ENCODE results near the gene PRPF6. TPM values are rescaled to one million over a fixed set of nuclear protein-coding genes. Genes with fewer than 3 reads are reported as not detected.
A peak's percentile ranks its signal among the peaks of the same experiment; 100 is the strongest.

The PRPF6 gene
- total and polyA plus RNA-seq, 2 of the 13 experiments (the other 11 are each of a cell fraction or from before 2014, with no cell fraction given) = 63.7 to 101 TPM

DNA sequence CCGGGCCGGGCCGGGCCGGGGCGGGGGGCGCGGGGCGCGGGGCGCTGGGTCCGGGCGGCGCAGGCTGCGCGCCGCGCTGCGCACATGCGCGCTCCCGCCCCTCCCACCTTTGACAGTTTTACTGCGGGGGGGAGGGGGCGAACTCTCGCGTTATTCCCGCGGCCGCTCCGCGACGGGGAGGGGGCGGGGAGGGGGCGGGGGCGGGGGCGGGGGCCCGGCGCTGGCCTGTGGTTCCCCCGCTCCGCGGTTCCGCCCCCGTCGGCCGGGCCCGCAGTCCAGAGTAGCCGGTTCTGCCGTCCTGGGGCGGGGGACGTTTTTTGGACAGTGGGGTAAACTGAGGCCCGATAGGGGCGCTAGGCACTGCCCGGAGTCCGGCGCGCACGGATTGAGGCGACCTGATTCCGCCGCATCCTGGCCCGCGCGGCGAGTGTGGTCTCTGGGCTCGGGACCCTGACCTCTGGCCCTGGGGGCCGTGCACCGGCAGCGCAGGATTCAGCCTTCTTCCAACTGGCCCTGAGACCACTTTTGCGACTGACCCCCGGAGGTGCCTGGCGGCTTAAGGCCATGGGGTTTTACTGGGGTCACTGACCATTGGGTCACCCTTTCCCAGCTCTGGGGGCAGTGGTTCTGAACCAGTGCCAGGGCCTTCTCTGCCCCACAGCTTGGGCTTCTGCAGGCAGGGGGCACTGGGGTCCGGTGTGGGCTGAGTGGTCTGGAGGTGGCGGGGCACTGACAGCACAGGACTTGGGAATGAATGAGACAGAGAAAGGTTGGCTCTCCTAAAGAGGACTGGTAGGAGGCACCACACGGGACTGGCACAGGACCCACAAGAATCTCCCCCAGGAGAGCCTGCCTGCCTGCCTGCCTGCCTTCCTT lies 10.9 kb upstream of the PRPF6 start, which contains the start of gene ZNF512B (continued):
- 0 out of 2 replicates have a peak, but pooled peaks have one; percentile 53 for TF ChIP-seq DNMT3B (CRISPR knock-in tag; conservative IDR thresholded peaks at IDR 0.05)
- TF ChIP-seq, protein P1, sequence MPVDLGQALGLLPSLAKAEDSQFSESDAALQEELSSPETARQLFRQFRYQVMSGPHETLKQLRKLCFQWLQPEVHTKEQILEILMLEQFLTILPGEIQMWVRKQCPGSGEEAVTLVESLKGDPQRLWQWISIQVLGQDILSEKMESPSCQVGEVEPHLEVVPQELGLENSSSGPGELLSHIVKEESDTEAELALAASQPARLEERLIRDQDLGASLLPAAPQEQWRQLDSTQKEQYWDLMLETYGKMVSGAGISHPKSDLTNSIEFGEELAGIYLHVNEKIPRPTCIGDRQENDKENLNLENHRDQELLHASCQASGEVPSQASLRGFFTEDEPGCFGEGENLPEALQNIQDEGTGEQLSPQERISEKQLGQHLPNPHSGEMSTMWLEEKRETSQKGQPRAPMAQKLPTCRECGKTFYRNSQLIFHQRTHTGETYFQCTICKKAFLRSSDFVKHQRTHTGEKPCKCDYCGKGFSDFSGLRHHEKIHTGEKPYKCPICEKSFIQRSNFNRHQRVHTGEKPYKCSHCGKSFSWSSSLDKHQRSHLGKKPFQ (CRISPR knock-in tag; IDR thresholded peaks at IDR 0.05; ENCODE audit: insufficient replicate concordance) = no peak
- TF ChIP-seq ELF3 (CRISPR knock-in tag; IDR thresholded peaks at IDR 0.05) = no peak; the same call in 1 of the 2 replicates
- TF ChIP-seq, protein P2, sequence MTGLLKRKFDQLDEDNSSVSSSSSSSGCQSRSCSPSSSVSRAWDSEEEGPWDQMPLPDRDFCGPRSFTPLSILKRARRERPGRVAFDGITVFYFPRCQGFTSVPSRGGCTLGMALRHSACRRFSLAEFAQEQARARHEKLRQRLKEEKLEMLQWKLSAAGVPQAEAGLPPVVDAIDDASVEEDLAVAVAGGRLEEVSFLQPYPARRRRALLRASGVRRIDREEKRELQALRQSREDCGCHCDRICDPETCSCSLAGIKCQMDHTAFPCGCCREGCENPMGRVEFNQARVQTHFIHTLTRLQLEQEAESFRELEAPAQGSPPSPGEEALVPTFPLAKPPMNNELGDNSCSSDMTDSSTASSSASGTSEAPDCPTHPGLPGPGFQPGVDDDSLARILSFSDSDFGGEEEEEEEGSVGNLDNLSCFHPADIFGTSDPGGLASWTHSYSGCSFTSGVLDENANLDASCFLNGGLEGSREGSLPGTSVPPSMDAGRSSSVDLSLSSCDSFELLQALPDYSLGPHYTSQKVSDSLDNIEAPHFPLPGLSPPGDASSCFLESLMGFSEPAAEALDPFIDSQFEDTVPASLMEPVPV (CRISPR knock-in tag; IDR thresholded peaks at IDR 0.05) = no peak; the same call in 1 of the 2 replicates
- no peak for TF ChIP-seq STAG1 (CRISPR knock-in tag; IDR thresholded peaks at IDR 0.05)
- no peak for TF ChIP-seq ZNF652 (CRISPR knock-in tag; IDR thresholded peaks at IDR 0.05; ENCODE audit: borderline replicate concordance, low read depth)
- no peak for TF ChIP-seq ESRRA (CRISPR knock-in tag; IDR thresholded peaks at IDR 0.05; ENCODE audit: low read depth)
- TF ChIP-seq, protein P3, sequence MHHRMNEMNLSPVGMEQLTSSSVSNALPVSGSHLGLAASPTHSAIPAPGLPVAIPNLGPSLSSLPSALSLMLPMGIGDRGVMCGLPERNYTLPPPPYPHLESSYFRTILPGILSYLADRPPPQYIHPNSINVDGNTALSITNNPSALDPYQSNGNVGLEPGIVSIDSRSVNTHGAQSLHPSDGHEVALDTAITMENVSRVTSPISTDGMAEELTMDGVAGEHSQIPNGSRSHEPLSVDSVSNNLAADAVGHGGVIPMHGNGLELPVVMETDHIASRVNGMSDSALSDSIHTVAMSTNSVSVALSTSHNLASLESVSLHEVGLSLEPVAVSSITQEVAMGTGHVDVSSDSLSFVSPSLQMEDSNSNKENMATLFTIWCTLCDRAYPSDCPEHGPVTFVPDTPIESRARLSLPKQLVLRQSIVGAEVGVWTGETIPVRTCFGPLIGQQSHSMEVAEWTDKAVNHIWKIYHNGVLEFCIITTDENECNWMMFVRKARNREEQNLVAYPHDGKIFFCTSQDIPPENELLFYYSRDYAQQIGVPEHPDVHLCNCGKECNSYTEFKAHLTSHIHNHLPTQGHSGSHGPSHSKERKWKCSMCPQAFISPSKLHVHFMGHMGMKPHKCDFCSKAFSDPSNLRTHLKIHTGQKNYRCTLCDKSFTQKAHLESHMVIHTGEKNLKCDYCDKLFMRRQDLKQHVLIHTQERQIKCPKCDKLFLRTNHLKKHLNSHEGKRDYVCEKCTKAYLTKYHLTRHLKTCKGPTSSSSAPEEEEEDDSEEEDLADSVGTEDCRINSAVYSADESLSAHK (CRISPR knock-in tag; IDR thresholded peaks at IDR 0.05; ENCODE audit: borderline replicate concordance) = no peak
- TF ChIP-seq, protein P4, sequence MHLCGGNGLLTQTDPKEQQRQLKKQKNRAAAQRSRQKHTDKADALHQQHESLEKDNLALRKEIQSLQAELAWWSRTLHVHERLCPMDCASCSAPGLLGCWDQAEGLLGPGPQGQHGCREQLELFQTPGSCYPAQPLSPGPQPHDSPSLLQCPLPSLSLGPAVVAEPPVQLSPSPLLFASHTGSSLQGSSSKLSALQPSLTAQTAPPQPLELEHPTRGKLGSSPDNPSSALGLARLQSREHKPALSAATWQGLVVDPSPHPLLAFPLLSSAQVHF (CRISPR knock-in tag; IDR thresholded peaks at IDR 0.05) = no peak
- TF ChIP-seq, protein P5, sequence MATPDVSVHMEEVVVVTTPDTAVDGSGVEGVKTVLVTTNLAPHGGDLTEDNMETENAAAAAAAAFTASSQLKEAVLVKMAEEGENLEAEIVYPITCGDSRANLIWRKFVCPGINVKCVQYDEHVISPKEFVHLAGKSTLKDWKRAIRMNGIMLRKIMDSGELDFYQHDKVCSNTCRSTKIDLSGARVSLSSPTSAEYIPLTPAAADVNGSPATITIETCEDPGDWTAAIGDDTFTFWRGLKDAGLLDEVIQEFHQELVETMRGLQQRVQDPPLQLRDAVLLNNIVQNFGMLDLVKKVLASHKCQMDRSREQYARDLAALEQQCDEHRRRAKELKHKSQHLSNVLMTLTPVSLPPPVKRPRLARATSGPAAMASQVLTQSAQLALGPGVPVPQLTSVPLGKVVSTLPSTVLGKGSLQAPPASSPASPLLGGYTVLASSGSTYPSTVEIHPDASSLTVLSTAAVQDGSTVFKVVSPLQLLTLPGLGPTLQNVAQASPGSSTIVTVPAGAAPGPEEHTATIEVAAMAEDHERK (CRISPR knock-in tag; IDR thresholded peaks at IDR 0.05; ENCODE audit: low read depth) = no peak
- no peak for TF ChIP-seq ZNF562 (CRISPR knock-in tag; IDR thresholded peaks at IDR 0.05; ENCODE audit: borderline replicate concordance)
- no peak for TF ChIP-seq ARID2 (CRISPR knock-in tag; IDR thresholded peaks at IDR 0.05; ENCODE audit: borderline replicate concordance)
- no peak; the same call in 1 of the 2 replicates for TF ChIP-seq GLI4 (CRISPR knock-in tag; IDR thresholded peaks at IDR 0.05; ENCODE audit: borderline replicate concordance)
- TF ChIP-seq RBM22 (optimal IDR thresholded peaks at IDR 0.05; ENCODE audit: low read length) = no peak
- no peak for TF ChIP-seq ZNF678 (CRISPR knock-in tag; IDR thresholded peaks at IDR 0.05)
- TF ChIP-seq ZNF101 (CRISPR knock-in tag; IDR thresholded peaks at IDR 0.05; ENCODE audit: borderline replicate concordance, low read depth) = no peak
- no peak for TF ChIP-seq IRF2 (CRISPR knock-in tag; IDR thresholded peaks at IDR 0.05)
- no peak for TF ChIP-seq ZNF10 (CRISPR knock-in tag; IDR thresholded peaks at IDR 0.05; ENCODE audit: borderline replicate concordance, low read depth)
- TF ChIP-seq REXO4 (CRISPR knock-in tag; IDR thresholded peaks at IDR 0.05; ENCODE audit: borderline replicate concordance) = no peak

All from HepG2 (cell line).